Erythroblast (primary cell): ENCODE results near the gene ALAS1.

Experiments
- GATA1 ChIP-seq: IDR thresholded peaks from 2 replicates; pipeline ENCODE4 v1.6.1; 2011; ENCODE audit warnings: low read depth, mild to moderate bottlenecking, control low read depth, low read length, moderate library complexity
- POLR2A ChIP-seq: IDR thresholded peaks from 2 replicates; pipeline ENCODE4 v1.6.1; 2011; ENCODE audit warnings: mild to moderate bottlenecking, low read length

DNA sequence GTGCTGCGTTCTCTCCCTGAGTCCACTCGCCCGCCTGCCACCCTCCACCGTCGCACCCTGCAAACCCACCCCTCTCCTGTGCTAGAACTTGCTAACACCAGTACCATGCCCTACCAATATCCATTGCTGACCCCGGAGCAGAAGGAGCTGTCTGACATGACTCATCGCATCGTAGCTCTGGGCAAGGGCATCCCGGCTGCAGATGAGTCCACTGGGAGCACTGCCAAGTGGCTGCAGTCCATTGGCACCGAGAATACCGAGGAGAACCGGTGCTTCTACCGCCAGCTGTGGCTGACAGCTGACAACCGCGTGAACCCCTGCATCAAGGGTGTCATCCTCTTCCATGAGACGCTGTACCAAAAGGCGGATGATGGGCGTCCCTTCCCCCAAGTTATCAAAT lies 4.9 kb upstream of the ALAS1 start:
- TF ChIP-seq POLR2A (no peak), GATA1 (no peak)
